ENCODE data around the gene LIPT2.

Gene LIPT2

GRCh38 chr11:74464746-74465145, 28.8 kb downstream of the LIPT2 start:
- no peak for DNase-seq

DNA sequence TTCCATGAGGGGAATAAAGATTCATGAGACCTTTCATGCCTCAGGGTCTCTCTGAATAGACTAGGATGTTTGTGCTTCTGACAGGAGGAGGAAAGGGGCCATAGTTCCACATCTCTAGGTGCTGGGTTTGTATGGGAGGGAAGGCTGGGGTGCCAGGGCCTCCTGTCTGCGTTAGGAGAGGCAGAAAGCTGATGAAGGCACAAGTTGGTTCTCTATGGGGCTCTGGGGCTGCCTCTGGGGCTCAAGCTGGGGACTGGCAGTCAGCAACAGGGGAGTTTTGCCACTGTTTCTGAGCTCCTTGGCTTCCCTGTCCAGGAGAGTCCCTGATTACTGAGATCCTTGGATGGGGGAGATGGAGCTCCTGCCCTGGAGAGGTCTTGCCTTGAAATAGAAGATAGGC, 30.3 kb downstream of the LIPT2 start:
- DNase-seq: no peak

GRCh38 chr11:74462631-74463030, 30.9 kb downstream of the LIPT2 start:
- DNase-seq: no peak

DNA sequence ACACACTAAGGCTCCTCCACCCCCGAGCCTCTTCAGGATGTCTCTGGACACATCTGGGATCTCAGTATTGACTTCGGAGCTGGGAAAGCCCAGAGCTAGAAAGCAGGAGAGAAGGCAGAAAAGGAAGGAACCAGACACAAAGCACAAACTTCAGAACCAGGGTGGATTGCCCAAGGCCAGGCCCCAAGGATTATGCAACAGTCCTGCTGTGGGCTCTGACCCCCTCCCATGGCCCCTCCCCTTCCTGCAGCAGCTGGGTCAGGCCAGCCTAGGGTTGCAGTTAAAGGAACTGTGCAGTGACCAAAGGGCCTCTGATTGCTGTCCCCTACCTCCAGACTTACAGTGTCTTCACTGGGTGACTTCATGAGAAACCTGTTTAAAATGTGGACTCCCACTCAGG, 31.5 kb downstream of the LIPT2 start:
- no peak for DNase-seq

DNA sequence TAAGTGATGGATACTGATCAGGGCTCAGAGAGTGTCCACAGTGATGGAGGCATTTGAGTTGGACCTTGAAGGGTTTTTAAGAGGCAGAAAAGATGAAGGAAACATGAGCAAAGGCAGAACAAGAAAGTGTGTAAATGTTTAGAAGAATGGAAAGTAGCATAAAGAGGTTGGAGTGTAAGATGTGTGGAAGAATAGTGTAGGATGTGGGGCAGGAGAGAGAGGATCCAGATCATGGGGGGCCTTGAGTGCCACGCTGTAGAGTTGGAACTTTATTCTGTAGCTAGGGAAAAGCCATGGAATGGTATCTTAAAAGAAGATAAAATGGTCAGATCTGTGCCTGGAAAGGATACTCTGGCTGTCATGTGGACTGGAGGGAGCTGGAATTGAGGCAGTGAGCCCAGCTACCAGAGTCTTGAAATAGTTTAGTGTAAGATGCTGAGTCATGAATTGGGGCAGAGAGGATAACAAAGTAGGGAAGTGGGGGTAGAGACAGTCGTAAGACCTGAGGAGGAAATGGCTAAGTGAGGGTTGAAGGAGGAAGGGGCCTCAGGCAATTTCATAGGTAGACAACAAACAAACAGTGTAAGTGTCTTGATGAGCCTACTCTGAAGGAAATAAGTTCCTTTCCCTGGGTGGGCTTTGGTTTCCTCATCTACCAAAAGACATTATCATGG, 32.9 kb downstream of the LIPT2 start:
- DNase-seq: no peak

DNA sequence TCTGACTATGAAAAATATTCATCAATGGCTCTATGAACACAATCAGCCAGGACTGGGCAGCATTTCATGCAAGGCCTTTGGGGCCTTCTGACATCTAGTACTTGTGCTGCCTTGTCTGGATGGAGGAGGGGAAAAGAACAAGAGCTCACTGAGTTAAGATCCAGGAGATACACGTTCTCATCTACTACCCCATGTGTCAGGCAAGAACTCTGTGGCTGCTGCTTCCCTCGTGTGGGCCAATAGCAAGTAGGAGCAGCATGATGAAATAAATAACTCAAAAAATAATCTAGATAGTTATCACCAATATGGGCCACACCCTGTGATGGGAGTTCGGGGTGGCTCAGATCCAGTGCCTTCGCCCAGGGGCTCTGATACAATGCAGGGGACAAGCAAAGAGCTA, 33.5 kb downstream of the LIPT2 start:
- DNase-seq: no peak

GRCh38 chr11:74459584-74459983, 33.9 kb downstream of the LIPT2 start:
- DNase-seq: no peak

DNA sequence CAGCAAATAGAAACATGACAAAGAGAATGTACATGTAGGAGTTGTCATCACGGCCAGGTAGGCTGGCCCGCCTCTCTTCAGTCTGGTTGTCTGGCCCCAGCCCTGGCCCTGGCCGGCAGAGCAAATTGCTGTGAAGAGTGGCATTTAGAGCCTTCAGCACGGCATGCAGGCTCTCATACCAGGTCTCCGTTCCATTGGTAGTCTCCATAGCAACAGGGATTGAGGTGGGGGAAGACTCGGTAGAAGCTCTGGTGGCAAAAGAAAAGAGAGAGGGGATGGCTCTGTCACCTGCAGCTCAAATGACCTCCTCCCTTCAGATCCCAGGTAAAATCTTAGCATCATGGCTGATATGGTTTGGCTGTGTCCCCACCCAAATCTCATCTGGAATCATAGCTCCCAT, 36.2 kb downstream of the LIPT2 start:
- no peak for DNase-seq

DNA sequence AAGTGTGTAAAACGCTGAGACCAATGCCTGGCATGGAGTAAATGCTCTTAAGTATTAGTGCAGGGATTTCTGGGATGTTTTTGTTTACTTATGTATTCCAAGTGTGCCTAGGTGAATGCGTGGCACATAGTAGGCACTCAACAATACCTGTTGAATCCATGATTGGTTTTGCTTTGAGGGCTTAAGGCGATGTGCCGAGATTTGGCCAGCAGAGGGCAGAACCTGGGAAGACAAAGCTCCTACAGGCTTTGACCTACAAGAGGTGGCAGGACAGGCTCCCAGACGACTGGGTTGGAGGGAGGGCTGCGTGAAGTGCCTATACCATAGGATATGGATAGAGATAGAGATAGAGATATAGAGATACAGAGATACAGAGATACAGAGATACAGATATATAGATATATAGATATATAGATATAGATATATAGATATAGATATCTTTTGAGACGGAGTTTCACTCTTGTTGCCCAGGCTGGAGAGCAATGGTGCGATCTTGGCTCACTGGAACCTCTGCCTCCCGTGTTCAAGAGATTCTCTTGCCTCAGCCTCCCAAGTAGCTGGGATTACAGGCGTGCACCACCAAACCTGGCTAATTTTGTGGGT, 40.0 kb downstream of the LIPT2 start:
- peak; percentile 85 for DNase-seq

DNA sequence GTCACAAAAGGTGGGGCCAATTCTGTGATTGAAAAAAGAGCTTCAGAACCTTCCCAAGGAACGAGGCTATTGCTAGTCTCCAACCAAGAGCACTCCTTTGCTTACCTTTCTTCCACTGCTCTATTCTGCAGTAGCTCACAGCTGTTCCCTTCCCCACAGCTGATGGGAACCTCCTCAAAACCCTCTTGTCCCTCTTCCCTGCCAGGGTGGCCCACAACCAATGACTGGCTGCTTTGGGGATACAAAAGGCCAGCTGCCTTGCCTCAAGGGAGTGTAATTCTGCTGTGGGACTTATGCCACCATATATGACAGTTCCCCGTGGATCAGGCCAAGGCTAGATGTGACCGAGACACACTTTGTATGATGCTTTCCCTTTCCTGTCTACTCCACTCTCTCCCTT, 41.2 kb downstream of the LIPT2 start:
- no peak for DNase-seq

GRCh38 chr11:74450318-74450717, 43.2 kb downstream of the LIPT2 start:
- no peak for DNase-seq

- DNase-seq: peak; percentile 64
Observed at GRCh38 chr11:74449369-74449931, 44.1 kb downstream of the LIPT2 start.

- DNase-seq: no peak
Observed at GRCh38 chr11:74447720-74448119, 45.8 kb downstream of the LIPT2 start.

DNA sequence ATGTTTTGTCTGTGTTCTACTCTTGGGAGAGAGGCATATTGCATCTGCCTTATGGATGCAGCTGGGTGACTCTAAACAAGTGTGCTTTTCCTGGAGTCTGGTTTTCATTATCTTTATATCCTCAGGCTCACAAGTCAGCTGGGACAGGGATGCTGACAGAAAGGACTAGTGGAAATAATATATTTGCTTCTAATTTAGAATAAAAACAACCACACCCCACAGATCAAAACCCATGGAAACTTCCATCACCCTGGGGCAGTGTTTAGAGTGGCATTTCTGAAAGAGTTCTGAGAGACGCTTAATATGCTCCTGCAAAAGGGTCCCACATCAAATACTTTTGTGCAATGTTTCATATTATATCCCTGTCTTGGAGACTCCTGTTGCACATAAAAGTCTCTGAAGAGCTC, 47.0 kb downstream of the LIPT2 start:
- no peak for DNase-seq

DNA sequence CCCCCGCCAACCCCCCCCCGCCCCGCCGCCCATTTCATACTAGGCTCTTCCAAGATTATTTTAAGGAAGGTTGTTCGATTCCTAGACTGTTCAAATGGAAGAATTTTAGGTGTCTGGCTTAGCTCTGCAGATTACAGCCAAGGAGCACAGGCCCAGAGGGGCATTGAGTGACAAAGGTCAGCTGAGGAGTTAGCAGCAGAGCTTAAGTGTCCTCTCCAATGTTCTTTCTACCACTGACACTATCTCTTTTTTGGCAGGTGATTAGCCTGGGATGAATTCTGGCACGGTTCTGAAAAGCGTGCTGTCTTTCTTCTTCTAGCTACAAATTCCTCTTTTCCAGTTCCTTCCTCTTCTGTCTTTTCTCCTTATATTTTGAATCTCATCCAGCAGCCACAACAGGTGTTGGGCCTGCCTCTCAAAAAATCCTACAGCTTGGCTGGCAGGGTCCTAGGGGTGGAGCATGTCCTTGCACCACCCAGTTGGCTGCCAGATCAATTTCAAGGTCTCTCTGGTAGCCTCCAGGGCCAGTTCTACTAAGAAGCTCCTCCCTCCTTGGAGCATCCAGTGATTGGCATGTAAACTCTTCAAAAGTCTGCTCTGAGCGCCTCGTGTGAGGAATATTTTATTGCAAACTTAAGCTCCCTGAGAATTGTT, 49.2 kb downstream of the LIPT2 start:
- no peak for DNase-seq

DNA sequence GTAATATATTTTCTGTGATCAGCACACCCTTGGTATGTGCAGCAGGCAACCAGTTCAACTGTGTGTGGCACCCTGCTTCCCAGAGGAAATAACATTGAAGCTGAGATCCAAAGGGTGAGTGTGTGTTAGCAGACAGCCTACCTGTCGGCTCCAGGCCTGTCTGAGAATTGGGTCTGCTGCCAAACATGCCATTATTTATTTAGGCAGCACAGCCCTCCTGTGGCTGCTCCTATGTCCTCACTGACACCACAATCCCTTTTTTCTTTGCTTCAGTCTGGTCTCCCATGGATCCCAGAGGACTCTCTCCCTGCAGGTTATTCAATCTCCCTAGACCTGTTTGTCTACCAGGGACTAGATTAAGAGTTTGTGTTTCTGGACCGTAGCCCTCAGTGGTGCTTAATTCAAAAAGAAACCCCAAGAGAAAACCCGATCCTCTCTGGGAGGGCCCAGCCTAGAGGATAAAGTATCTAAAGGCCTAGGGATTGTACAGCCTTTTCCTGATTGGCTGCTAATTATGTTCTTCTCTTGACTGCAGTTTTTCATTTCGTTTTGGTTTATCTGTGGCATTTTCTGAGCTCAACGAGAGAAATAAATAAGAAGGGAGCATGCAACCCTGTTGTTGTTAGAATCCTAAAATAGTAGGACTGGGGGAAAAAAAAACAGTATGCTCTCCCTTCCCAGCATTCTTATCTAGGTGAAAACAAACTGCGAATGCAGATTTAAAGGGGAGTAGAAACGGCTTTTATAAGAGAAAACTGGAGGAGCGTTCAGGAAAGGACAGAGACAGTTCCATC, 50.3 kb downstream of the LIPT2 start:
- DNase-seq: no peak

GRCh38 chr11:74442636-74443035, 50.9 kb downstream of the LIPT2 start:
- no peak for DNase-seq

Measured in activated effector memory CD4-positive, alpha-beta T cell treated with anti-CD3 and anti-CD28 coated beads, Interleukin-2, amount 50 U/mL, for 16 hours (primary cell).